NCI-H446 (cell line): Measurements from ENCODE around the gene EFHD2.
"Not testable (repeated sequence)": the region's sequence is repeated elsewhere in the genome, so short reads cannot be mapped to it uniquely, and the experiment has no call there.

Experiments
- DNase-seq, 2 experiments: peaks; one replicate each; lab custom pipeline; 2025; lab: John Stamatoyannopoulos, UW

EFHD2 gene

GRCh38 chr1:15430787-15431570, 21.3 kb downstream of the EFHD2 start:
- DNase-seq: peak; percentile 55

GRCh38 chr1:15431571-15431948, 21.9 kb downstream of the EFHD2 start:
- no peak for DNase-seq

GRCh38 chr1:15432324-15432723, 22.6 kb downstream of the EFHD2 start:
- peak in 1 of 2 experiments; percentile 35 for DNase-seq

GRCh38 chr1:15433471-15433870, 23.8 kb downstream of the EFHD2 start:
- DNase-seq: no peak

GRCh38 chr1:15434739-15435138, 25.1 kb downstream of the EFHD2 start:
- DNase-seq: not testable (repeated sequence)

GRCh38 chr1:15435239-15436077, 25.8 kb downstream of the EFHD2 start:
- no peak for DNase-seq

GRCh38 chr1:15436881-15437442, 27.3 kb downstream of the EFHD2 start:
- DNase-seq: no peak

GRCh38 chr1:15439325-15439724, 29.6 kb downstream of the EFHD2 start:
- no peak for DNase-seq

- no peak for DNase-seq
Observed at GRCh38 chr1:15440357-15440756, 30.7 kb downstream of the EFHD2 start.

GRCh38 chr1:15441247-15441646, 31.6 kb downstream of the EFHD2 start:
- no peak for DNase-seq

- no peak for DNase-seq
Observed at GRCh38 chr1:15442119-15442518, 32.4 kb downstream of the EFHD2 start.

GRCh38 chr1:15442759-15443158, 33.1 kb downstream of the EFHD2 start:
- no peak for DNase-seq

GRCh38 chr1:15443281-15443680, 33.6 kb downstream of the EFHD2 start:
- no peak for DNase-seq

- DNase-seq: no peak
Observed at GRCh38 chr1:15444468-15445389, 35.0 kb downstream of the EFHD2 start.

GRCh38 chr1:15445390-15446122, 35.9 kb downstream of the EFHD2 start:
- DNase-seq: no peak

- DNase-seq: no peak
Observed at GRCh38 chr1:15446212-15446611, 36.5 kb downstream of the EFHD2 start.

- DNase-seq: no peak
Observed at GRCh38 chr1:15448877-15449462, 39.3 kb downstream of the EFHD2 start.

- DNase-seq: no peak
Observed at GRCh38 chr1:15449567-15449966, 39.9 kb downstream of the EFHD2 start.

GRCh38 chr1:15451014-15451722, 41.5 kb downstream of the EFHD2 start:
- no peak for DNase-seq

GRCh38 chr1:15452216-15452615, 42.5 kb downstream of the EFHD2 start:
- no peak for DNase-seq
